Testis (tissue), 3 donors: ENCODE measurements around the gene CARS1. TPM values are rescaled to one million over a fixed set of nuclear protein-coding genes. Genes with fewer than 3 reads are reported as not detected.

Source experiments
- DNase-seq: peaks from one replicate; pipeline ENCODE4 v3.0.0-alpha.2; 2019
- H3K27ac ChIP-seq, 2 donors: fragments of 200-600 bp; sonication (generic); one replicate each; pipeline ENCODE4 v1.5.1; 2019
- H3K27me3 ChIP-seq: fragments of 200-600 bp; sonication (generic); one replicate; pipeline ENCODE4 v1.5.1; 2019
- H3K36me3 ChIP-seq: fragments of 200-600 bp; sonication (generic); one replicate; pipeline ENCODE4 v1.5.1; 2017; ENCODE audit warnings: low read depth; ENCODE audit errors: missing control alignments
- H3K4me1 ChIP-seq: fragments of 200-600 bp; sonication (generic); one replicate; pipeline ENCODE4 v1.5.1; 2019
- H3K4me3 ChIP-seq, 2 donors: fragments of 200-600 bp; sonication (generic); one replicate each; pipeline ENCODE4 v1.5.1; 2017 to 2019
- H3K9me3 ChIP-seq: fragments of 200-600 bp; sonication (generic); one replicate; pipeline ENCODE4 v1.5.1; 2017
- POLR2A ChIP-seq: fragments of 450-650 bp; IDR thresholded peaks from one replicate; pipeline ENCODE4 v1.6.1; 2017; ENCODE audit warnings: antibody characterized with exemption, mild to moderate bottlenecking, moderate library complexity
- WGBS, 2 donors: methylation state at CpG; one replicate each; pipeline ENCODE4 v1.1.5; 2018; 5-methylcytosine and 5-hydroxymethylcytosine counted together
- intact Hi-C: fragments of 100-400 bp; cut with DNase I; formaldehyde crosslinking; loops from one replicate; pipeline ENCODE4 v1.15.1; 2023; ENCODE audit warnings: low total_unique reads
- polyA plus RNA-seq: library from polyadenylated mRNA; stranded (reverse); fragments of 350-450 nt; fragmentation: Illumina TruSeq; extraction: RNeasy Lipid Tissue Mini Kit (QIAGEN cat#74804); gene quantifications from one replicate; pipeline ENCODE4 v1.2.3, GENCODE V29; 2014; ENCODE audit warnings: low read depth, low replicate concordance; ENCODE audit not compliant: insufficient read depth
- total RNA-seq, 2 donors: library from RNA; depleted of rRNA; stranded (reverse); fragments of >200 nt; gene quantifications; one replicate each; pipeline ENCODE4 v1.2.3, GENCODE V29; 2016
- TF ChIP-seq, protein P1 (sequence below), 3 experiments: fragments of 450-650 bp in 2 of 3; fragments of 200-600 bp in 1 of 3; sonication (generic) in 1 of 3; IDR thresholded peaks; one replicate each; pipeline ENCODE4 v1.5.1; 2016 to 2019; ENCODE audit warnings: antibody characterized with exemption in 3 of 3, mild to moderate bottlenecking in 2 of 3, moderate library complexity in 1 of 3

The CARS1 gene
- total and polyA plus RNA-seq, 3 donors from 2014 or later = 34.8 to 48.2 (median 43.8) TPM

DNA sequence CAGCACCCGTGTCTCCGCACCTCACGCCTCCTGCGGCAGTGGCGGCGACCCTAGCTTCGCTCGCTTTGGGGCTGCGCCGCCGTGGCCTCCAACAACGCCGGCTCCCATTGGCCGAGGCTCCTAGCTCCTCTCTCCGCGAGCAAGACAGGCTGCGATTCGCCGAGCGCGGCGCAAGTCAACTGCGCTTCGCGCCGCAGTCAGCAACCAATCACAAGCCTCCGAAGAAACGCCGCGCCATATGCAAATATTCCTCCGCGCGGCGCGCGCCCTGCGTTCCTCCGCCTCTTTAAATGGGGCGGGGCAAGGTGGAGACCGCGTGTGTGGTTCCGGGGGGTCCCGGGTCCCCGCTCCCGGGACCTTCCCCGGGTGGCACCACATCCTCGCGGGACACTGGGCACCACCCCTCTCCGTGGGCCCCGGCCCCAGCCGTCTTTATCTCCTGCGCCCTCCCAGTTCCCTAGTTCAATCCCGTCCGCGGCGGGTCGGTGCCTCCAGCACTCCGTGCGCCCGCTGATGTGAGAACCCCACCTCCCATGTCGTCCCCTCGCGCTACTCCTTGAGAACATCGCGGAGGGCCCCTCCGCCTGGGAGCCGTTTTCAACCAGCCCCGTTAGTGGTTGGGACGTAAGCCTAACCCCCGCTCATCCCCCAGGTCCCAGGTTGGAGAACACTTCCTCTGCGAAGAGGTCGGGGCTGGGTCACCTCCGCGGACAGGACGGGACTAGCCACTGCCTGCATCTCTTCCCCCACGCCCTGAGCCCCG is 64.8 kb downstream of the CARS1 start, which contains the start of gene NAP1L4:
NAP1L4 (minus strand) TSS at position 96 of the 763 bp plus-strand sequence. CDS start 13,109 bp downstream, outside the sequence.
- Histone ChIP-seq H3K27ac (peak within 1 kb of the TSS; percentile 80 to 97), H3K4me3 (peak within 1 kb of the TSS; percentile 87 to 89), H3K4me1 (peaks cover 36% of the 10 kb centered on the region), H3K27me3 (no peaks in the 10 kb centered on the region), H3K9me3 (no peaks in the 10 kb centered on the region), H3K36me3 (no peaks in the 10 kb centered on the region)
- intact Hi-C loops = no loop called here
- peak; percentile 98 for DNase-seq
- TF ChIP-seq, protein P1, sequence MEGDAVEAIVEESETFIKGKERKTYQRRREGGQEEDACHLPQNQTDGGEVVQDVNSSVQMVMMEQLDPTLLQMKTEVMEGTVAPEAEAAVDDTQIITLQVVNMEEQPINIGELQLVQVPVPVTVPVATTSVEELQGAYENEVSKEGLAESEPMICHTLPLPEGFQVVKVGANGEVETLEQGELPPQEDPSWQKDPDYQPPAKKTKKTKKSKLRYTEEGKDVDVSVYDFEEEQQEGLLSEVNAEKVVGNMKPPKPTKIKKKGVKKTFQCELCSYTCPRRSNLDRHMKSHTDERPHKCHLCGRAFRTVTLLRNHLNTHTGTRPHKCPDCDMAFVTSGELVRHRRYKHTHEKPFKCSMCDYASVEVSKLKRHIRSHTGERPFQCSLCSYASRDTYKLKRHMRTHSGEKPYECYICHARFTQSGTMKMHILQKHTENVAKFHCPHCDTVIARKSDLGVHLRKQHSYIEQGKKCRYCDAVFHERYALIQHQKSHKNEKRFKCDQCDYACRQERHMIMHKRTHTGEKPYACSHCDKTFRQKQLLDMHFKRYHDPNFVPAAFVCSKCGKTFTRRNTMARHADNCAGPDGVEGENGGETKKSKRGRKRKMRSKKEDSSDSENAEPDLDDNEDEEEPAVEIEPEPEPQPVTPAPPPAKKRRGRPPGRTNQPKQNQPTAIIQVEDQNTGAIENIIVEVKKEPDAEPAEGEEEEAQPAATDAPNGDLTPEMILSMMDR (IDR thresholded peaks at IDR 0.05) = no peak
- TF ChIP-seq POLR2A = no peak
- 0 to 1% methylated on average over 22 to 76 of the region's 77 CpGs for WGBS, 2 donors

DNA sequence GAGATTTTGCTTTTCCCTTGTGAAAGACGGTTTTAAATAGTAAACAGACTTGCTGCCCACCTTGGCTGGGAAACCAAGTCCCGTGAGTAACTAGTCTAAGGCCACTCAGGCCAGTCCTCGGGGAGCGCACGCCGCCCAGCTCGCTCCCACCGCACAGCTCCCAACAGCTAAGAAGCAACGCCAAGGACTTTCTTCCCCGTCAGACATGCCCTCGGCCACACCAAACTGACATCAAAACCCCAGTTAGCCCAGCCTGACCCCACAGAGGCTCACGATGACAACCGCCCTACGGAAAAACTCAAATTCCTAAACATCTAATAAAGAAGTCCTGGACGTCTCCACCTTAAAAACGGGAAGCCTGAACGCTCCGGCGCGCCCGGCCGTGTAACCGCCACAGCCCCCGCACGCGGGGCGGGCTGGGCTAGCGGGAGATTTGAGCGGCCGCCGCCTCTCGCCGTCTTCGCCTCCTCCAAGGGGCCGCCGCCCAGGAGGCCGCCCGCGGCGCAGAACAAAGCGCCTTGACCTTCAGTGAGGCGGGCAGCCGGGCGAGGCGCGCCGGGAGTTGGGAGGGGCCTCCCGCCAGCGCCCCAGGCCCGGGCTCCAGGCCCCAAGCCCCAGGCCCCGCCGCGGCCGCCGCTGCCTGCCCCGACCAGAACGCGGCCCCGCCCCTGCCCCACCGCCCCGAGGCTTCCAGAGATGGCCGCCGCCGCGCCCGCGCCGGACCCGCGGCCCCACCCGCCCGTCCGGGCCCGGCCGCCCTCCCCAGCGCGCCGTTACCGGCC is 65.6 kb downstream of the CARS1 start:
- Histone ChIP-seq H3K27ac (peak overlapping the region; percentile 80 to 97), H3K36me3 (no peaks in the 10 kb centered on the region), H3K4me3 (peak overlapping the region; percentile 87 to 89), H3K4me1 (peaks cover 36% of the 10 kb centered on the region), H3K27me3 (no peaks in the 10 kb centered on the region), H3K9me3 (no peaks in the 10 kb centered on the region)
- intact Hi-C loops = no loop called here
- WGBS, 2 donors = 0 to 1% methylated on average over 11 to 65 of the region's 79 CpGs
- DNase-seq = peak; percentile 63
- TF ChIP-seq POLR2A = no peak
- TF ChIP-seq, protein P1 (IDR thresholded peaks at IDR 0.05) = no peak

DNA sequence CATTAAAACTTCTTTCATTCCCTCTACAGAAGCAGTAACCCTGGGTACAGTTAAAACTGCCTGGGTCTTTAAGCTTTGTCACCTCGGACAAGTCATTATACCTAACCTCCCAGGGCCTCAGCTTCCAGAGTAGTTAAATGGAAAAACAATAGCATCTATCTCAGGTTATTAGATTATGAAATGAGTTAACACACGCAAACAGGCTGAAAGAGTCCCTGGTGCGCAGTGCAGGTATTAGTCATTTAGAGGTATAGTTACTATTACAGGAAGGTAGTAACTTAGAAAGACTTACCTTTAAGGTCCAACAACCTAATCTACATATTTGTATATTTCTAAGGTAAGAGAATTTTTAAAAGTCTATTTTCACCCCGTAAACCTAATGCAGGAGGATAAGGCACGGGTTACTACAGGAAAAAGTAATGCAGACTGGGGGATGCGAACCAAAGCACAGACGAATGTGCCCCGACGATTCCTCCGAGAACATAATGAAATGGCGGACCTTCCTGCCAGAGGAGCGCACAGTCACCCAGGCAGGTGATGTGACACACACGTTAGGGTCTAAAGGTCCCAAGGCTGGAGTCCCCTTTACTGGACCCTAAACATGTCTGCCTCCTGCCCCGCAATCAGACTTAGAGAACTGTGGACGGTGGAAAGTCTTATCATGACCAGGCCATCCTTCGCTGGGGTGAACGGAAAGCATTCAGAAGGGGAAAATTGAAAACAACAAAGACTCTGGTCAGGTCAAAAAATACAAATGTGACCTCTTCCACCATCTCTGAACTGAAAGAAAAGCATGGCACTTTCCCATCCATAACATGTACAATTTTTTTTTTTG is 66.4 kb downstream of the CARS1 start:
- intact Hi-C loops = no loop called here
- Histone ChIP-seq H3K27ac (peak overlapping the region; percentile 80 to 97), H3K4me1 (peaks cover 31% of the 10 kb centered on the region), H3K4me3 (peak overlapping the region; percentile 87 to 89), H3K9me3 (no peaks in the 10 kb centered on the region), H3K27me3 (no peaks in the 10 kb centered on the region), H3K36me3 (no peaks in the 10 kb centered on the region)
- TF ChIP-seq, protein P1 (IDR thresholded peaks at IDR 0.05) = no peak
- no peak for TF ChIP-seq POLR2A
- peak; percentile 45 for DNase-seq
- 3 to 4% methylated on average over 17 of the region's 17 CpGs for WGBS, 2 donors

DNA sequence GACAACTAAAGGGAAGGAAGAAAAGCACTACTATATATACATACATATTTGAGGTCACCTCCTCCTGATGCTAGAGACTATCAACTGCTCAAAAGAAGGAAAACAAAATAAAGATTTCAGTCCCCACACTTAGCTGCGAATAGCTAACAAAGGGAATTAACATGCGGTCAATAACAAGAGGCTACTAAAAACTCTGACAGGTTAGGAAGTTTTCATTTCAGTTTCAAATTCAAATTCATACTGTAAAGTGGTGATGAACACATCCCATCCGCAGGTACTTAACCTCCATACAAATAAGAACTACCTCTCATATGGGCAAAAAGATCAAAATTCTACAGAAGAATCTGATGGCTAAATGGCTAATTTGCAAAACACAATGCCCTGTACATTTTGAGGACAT is 67.7 kb downstream of the CARS1 start:
- Histone ChIP-seq H3K4me3 (no peak overlapping the region), H3K27ac (no peak overlapping the region), H3K36me3 (no peaks in the 10 kb centered on the region), H3K9me3 (no peaks in the 10 kb centered on the region), H3K27me3 (no peaks in the 10 kb centered on the region), H3K4me1 (peaks cover 28% of the 10 kb centered on the region)
- 39 to 44% methylated on average over 3 of the region's 3 CpGs for WGBS, 2 donors
- DNase-seq = no peak
- TF ChIP-seq, protein P1 (IDR thresholded peaks at IDR 0.05) = no peak
- no peak for TF ChIP-seq POLR2A
- intact Hi-C loops = no loop called here
